Stimulated activated effector memory CD8-positive, alpha-beta T cell treated with anti-CD3 and anti-CD28 coated beads, Interleukin-12 subunit alpha, Interleukin-12 subunit beta, amount 100 ng/mL, for 72 hours (primary cell): ENCODE measurements around the gene PPP1R1C.

Experiments used
- ATAC-seq: fragments of 150-1000 bp; cut with Tn5 transposase; 2 replicates; pipeline ENCODE4 v1.10.0; 2021
- DNase-seq, 2 donors: peaks; one replicate each; pipeline ENCODE4 v3.0.0; 2021 to 2022; ENCODE audit warnings: low spot score in 2 of 2
- H3K27ac Mint-ChIP-seq: one replicate; pipeline ENCODE4 v1.8.0; 2022; ENCODE audit warnings: mild to moderate bottlenecking, mixed read lengths
- H3K36me3 Mint-ChIP-seq: one replicate; pipeline ENCODE4 v1.8.0; 2022; ENCODE audit warnings: mild to moderate bottlenecking, mixed read lengths
- H3K4me1 Mint-ChIP-seq: one replicate; pipeline ENCODE4 v1.8.0; 2022; ENCODE audit warnings: mixed read lengths
- H3K4me3 Mint-ChIP-seq: one replicate; pipeline ENCODE4 v1.8.0; 2022; ENCODE audit warnings: mild to moderate bottlenecking, mixed read lengths
- H3K9me3 Mint-ChIP-seq: one replicate; pipeline ENCODE4 v1.8.0; 2022; ENCODE audit warnings: mixed read lengths

The PPP1R1C gene

DNA sequence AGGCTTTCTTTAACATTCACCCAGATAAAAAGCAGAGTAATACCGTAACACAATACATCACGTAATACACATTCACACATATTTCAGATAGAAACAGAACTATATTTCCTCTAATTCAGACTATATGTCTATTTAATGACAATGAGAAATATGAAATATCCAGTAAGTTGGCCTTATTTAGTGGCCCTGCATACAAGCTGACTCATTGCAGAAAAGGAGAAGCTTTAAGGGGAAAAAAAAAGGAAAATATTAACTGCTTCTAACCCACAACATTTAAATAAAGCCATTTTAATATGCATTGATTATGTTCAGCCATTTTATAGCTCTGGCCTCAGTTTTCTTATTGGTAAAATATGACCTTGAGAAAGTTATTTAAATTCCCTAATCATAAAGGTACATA, 94.8 kb downstream of the PPP1R1C start:
- Mint-ChIP-seq H3K4me3 (no peak overlapping the region), H3K27ac (no peak overlapping the region), H3K36me3 (no peaks in the 10 kb centered on the region), H3K9me3 (no peaks in the 10 kb centered on the region), H3K4me1 (no peaks in the 10 kb centered on the region)
- ATAC-seq (no peak), DNase-seq (no peak)

DNA sequence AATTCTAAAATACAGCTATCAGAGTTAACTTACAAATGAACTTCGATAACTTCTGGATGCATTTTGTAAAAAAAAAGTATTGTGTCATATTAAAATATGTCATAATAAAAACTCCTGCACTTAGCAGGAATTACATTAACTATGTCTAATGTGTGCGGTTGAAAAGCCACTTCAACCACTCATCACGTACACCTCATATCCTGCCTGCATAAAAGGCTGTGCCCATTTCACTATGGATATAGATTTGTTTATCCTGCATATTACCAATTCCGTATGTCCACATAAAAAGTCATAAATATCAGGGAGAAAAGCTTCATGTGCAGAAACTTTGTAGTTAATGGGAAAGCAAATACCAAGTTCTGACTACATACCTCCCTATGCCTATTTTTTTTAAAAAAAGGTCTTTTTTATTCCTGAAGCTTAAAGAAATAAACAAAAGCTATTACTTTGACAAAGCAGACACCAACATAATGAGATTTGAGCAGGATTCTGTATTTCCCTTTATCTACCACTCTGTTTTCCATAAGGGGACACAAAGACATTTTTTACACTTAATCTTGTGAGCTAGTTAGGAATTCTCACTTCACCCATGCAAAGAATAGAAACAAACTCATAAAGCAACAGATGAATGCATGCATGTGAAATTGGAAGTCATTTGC, 96.1 kb downstream of the PPP1R1C start:
- Mint-ChIP-seq H3K4me3 (no peak overlapping the region), H3K4me1 (no peaks in the 10 kb centered on the region), H3K9me3 (no peaks in the 10 kb centered on the region), H3K36me3 (no peaks in the 10 kb centered on the region), H3K27ac (no peak overlapping the region)
- no peak for ATAC-seq
- DNase-seq, result no peak

DNA sequence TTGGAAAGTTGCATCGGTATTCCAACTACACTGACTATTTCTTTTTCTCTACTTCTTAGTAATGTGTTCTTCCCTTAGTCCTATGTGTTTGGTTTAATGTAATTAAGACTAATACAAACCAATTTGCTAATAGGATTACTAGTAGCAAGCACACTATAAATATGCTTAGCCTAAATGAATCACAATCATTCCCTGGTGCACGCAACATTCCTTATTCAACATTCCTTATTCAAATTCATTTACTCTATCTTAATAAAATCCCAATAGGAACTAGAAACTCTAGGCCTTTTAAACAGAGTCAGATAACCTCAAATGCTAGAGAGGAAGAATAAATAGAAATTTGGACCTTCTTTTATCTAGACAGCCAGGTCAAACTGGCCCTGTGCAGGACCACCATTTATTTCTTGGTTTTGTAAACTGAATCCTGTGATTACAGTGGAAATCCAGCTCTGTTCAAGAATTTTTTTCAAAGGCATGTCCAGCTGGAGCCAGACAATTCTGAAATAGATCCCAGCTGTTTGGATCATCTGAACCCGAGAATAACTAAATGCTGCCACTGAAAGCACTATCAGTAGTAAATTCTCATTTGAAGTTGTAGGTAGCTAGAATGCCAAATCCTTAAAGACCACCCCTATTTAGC, 103.1 kb downstream of the PPP1R1C start:
- Mint-ChIP-seq H3K27ac (no peak overlapping the region), H3K4me1 (no peaks in the 10 kb centered on the region), H3K36me3 (no peaks in the 10 kb centered on the region), H3K4me3 (no peak overlapping the region), H3K9me3 (peaks cover 5% of the 10 kb centered on the region)
- DNase-seq (no peak), ATAC-seq (no peak)

DNA sequence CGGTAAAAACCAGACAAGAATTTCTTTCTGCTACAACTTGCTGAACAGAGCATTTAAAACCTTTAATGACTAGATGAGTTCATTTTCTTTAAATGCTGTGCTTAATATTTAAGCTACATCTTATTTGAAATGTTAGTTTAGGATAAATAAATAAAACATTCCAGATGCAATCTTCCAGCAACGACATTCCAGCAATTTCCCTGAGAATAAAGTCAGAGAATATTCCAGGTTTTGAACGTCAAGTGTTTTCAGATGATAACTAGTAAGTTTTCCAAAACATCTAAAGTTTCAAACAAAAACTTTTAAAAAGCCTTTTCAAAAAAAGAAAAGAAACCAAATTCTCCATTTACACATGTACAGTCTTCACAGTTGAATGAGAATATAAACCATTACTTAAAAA, 104.8 kb downstream of the PPP1R1C start:
- Mint-ChIP-seq H3K9me3 (peaks cover 6% of the 10 kb centered on the region), H3K4me1 (no peaks in the 10 kb centered on the region), H3K36me3 (no peaks in the 10 kb centered on the region), H3K4me3 (no peak overlapping the region), H3K27ac (no peak overlapping the region)
- DNase-seq, result no peak
- no peak for ATAC-seq

DNA sequence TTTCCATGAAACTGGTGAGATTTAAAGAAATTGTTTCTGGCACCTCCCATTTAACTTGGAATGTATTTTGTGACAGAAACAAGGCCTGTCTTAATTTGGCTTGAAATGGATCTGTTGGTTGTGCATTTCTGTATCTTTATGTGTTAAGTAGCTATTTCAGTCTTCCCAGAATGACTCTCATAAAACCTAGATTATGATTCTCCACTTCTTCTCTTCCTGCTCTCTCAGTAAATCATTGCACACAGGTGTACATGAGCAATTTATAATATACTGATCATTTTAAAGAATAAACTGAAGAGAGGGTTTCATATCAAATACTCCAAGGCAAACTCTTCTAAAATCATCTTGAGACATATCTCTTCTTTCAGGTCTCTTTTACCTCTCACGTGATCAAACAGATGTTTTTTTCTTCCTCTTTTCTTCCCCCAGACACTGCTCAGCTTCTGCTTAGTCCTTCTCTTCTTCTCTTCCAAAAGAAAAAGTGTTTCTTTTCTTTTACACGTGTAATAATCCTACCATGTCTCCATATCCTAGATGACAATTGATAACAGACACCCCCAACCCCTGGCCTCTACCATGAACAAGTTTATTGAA, 112.0 kb downstream of the PPP1R1C start:
- H3K4me1 Mint-ChIP-seq, result no peaks in the 10 kb centered on the region
- ATAC-seq, result no peak
- H3K9me3 Mint-ChIP-seq, result peaks cover 6% of the 10 kb centered on the region
- no peak for DNase-seq
- no peaks in the 10 kb centered on the region for H3K36me3 Mint-ChIP-seq
- H3K27ac Mint-ChIP-seq, result no peak overlapping the region
- H3K4me3 Mint-ChIP-seq, result no peak overlapping the region

DNA sequence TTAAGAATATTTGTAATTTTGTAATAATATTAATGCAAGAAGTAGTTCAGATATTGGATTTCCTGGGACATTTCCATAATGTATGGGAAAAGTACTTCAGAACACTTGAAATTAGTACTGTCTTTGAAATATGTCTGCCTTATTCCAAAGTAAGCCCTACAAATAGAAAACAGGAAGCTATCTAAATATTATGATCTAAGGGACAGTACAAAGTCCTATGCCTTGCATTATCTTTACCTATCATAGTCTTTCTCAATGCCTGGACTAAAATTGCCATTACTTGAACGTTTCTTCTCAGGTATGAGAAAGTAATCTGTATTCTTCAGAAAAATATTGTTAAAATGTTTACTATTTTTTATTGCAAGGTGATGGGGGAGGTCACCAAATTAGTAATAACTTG, 113.0 kb downstream of the PPP1R1C start:
- H3K4me3 Mint-ChIP-seq, result no peak overlapping the region
- H3K9me3 Mint-ChIP-seq, result peaks cover 2% of the 10 kb centered on the region
- DNase-seq (no peak), ATAC-seq (no peak)
- no peak overlapping the region for H3K27ac Mint-ChIP-seq
- H3K4me1 Mint-ChIP-seq, result no peaks in the 10 kb centered on the region
- H3K36me3 Mint-ChIP-seq, result no peaks in the 10 kb centered on the region

DNA sequence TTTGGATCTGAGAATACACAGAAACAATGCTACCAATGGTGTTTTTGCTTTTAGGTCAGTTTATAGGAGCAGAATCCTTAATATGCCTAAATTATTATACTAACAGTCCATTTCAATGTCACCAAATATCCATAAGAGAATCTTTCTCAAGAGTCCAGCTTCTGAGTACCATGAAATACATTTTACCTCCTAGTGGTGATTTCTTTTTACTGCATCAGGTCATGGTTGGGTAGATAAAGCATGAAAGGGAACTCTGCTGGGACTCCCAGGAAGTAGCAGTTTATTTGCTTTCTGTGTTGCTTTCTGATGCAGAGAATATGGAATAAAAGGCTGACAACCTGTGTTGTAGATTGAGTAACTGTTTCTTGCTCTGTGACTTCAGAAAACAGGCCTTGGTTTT, 115.6 kb downstream of the PPP1R1C start:
- Mint-ChIP-seq H3K27ac (no peak overlapping the region), H3K9me3 (no peaks in the 10 kb centered on the region), H3K36me3 (no peaks in the 10 kb centered on the region), H3K4me3 (no peak overlapping the region), H3K4me1 (no peaks in the 10 kb centered on the region)
- ATAC-seq (no peak), DNase-seq (no peak)

DNA sequence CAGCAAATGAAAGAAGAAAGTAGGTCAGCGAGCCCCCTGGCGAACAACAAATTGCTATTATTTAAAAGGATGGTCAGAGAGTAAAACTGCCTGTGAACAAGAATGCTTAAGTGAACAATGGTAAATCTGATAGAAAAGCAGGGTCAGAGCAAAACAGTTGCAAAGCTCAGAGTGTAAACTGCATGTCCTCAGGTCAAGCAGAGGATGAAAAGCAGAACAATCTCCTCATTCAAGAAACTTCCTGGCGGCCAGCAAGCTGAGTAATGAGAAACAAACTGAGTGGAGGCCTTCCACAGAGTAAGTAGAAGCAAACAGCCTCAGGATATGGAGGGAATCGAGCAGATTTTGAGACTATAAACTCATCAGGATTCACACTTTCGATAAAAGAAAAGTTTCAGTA, 117.9 kb downstream of the PPP1R1C start:
- Mint-ChIP-seq H3K36me3 (no peaks in the 10 kb centered on the region), H3K9me3 (no peaks in the 10 kb centered on the region), H3K27ac (no peak overlapping the region), H3K4me3 (no peak overlapping the region), H3K4me1 (no peaks in the 10 kb centered on the region)
- DNase-seq (no peak), ATAC-seq (no peak)

DNA sequence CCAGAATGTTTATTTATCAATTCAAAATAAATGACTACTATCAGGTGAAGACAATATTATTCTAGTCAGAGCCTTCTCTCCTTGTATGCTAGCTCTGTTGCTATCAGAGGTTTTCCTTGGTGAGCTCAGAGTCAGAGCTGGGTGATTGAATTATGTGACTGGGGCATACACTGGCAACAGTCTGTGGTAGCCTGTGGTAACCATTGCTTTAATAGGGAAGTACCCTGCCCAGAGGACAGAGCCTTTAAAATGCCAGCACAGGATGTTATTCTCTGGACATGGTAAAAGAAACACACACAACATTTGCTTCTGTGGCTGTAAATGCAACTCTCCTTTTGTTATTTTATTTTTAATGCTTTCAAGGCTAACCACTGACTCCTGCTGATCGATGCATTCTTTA, 124.7 kb downstream of the PPP1R1C start:
- Mint-ChIP-seq H3K36me3 (no peaks in the 10 kb centered on the region), H3K4me3 (no peak overlapping the region)
- no peak for DNase-seq

DNA sequence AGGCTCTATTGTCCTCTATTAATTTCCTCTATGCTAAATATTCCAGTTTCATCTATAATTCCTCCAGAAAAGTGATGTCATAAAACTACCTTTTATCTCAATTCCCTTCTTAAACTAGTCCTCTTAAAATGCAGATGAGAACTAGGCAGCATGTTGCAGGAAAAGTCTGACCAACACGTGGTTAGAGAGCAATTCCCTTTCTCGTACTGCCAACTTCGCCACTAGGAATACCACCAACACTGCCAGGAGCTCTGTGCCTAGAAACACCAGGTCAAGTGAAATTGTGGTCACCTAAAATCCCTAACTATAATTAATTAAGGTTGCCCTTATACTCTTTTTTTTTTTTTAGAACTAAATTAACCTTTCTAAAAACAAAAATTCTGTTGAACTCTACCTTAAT, 127.7 kb downstream of the PPP1R1C start:
- no peaks in the 10 kb centered on the region for H3K4me1 Mint-ChIP-seq
- H3K27ac Mint-ChIP-seq, result no peak overlapping the region
- H3K9me3 Mint-ChIP-seq, result no peaks in the 10 kb centered on the region
- no peak for DNase-seq
- no peaks in the 10 kb centered on the region for H3K36me3 Mint-ChIP-seq
- H3K4me3 Mint-ChIP-seq, result no peak overlapping the region
- no peak for ATAC-seq

More for the DNA sequence above, 124.7 kb downstream of the PPP1R1C start:
- no peak for ATAC-seq
- no peaks in the 10 kb centered on the region for H3K9me3 Mint-ChIP-seq
- H3K4me1 Mint-ChIP-seq, result no peaks in the 10 kb centered on the region
- H3K27ac Mint-ChIP-seq, result no peak overlapping the region

DNA sequence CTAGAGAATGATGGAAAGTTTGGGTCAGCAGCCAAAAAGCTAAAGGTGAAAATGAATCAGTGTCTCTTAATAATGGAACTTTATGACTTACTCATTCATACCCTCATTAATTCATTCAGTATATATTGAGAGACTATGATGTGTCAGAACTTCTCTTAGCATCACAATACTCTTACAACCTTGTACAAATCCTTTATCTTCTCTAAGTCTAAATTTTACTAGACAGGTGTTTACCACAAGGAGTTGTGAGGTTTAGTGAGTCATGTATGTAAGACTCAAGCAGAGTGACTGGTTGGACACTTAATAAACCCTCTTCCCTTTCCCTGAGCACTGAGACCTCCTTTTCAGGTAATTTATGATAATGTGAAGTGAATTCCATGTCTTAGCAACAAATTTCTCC, 129.6 kb downstream of the PPP1R1C start:
- Mint-ChIP-seq H3K4me3 (no peak overlapping the region), H3K9me3 (no peaks in the 10 kb centered on the region), H3K4me1 (no peaks in the 10 kb centered on the region), H3K36me3 (no peaks in the 10 kb centered on the region), H3K27ac (no peak overlapping the region)
- no peak for DNase-seq
- no peak for ATAC-seq

DNA sequence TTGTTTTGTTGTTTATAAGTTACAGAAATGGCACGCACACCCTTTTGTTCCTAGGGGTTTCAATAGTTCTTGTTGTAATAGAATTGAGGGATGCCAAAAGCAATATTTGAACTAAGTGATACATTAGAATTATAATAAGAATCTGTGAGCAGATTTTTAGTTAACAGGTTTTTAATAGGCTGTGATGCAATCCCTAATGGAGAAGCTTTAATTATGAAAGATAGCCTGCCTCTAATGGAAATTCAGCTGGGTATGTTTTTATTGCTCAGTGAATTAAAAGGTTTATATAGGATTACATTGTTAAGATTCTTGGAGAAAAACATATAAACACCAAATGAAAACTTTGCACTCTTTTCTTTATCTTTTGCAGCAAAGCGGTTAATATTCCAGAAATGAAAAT, 131.1 kb downstream of the PPP1R1C start:
- DNase-seq (no peak), ATAC-seq (no peak)
- no peak overlapping the region for H3K27ac Mint-ChIP-seq
- no peaks in the 10 kb centered on the region for H3K36me3 Mint-ChIP-seq
- H3K9me3 Mint-ChIP-seq, result no peaks in the 10 kb centered on the region
- no peaks in the 10 kb centered on the region for H3K4me1 Mint-ChIP-seq
- no peak overlapping the region for H3K4me3 Mint-ChIP-seq

DNA sequence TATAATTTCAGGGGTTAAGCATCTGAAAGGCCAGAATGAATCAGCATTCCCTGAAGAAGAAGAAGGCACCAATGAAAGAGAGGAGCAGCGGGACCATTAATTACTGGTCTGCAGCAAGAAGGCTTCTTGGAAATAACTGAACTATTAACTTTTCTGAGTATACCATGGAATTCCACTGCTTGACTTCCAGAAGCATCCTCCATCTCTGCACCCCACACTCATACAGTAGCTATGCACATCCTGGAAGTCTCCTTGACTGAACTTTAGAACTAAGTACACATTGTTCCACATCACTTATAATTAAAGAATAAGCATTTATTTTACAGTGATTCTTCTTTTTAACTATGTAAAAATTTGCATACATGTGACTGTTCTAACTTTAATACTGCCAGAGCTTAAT, 131.5 kb downstream of the PPP1R1C start:
- no peaks in the 10 kb centered on the region for H3K9me3 Mint-ChIP-seq
- ATAC-seq (no peak), DNase-seq (no peak)
- no peaks in the 10 kb centered on the region for H3K36me3 Mint-ChIP-seq
- H3K4me1 Mint-ChIP-seq, result no peaks in the 10 kb centered on the region
- no peak overlapping the region for H3K4me3 Mint-ChIP-seq
- H3K27ac Mint-ChIP-seq, result no peak overlapping the region

DNA sequence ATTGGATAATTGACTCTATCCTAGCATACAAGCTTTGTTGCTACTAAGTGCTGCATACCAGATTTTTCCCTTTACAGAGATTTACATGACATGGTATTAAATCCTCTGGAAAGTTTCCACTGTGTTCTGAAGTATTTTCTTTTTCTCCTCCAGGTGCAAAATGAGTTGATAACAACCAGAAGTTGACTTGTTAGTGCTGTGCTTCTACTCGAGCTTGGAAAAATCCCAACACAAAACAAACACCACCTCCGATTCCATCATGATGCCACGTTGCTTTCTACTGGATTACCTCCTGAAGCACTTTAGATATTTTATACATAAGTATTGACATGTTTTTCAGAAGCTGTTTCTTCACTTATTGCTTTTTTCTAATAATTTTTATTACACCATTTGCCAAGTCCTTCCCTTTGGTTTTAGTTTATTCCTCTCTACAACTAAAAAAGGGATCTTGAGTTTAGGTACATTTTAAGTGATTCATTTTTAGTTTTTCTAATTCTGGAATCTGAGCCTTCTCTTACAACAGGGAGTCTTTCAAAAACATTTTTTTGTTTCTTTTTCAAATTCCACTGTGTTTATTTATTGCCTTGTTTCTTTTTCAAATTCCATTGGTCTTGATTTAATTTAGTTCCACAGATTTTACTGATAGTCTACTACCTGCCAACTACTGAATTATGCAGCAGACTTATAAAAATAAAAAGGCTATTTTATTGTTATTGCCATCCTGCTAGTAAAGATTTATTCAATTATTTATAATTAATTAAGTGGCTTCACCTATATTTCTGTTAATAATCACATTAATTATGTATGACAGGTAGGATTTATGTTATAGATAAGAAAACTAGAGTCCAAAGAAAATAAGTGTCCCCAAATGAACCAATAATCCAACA, 143.4 kb downstream of the PPP1R1C start:
- no peak for DNase-seq
- Mint-ChIP-seq H3K36me3 (no peaks in the 10 kb centered on the region), H3K27ac (no peak overlapping the region), H3K9me3 (no peaks in the 10 kb centered on the region), H3K4me3 (no peak overlapping the region), H3K4me1 (no peaks in the 10 kb centered on the region)
- no peak for ATAC-seq

DNA sequence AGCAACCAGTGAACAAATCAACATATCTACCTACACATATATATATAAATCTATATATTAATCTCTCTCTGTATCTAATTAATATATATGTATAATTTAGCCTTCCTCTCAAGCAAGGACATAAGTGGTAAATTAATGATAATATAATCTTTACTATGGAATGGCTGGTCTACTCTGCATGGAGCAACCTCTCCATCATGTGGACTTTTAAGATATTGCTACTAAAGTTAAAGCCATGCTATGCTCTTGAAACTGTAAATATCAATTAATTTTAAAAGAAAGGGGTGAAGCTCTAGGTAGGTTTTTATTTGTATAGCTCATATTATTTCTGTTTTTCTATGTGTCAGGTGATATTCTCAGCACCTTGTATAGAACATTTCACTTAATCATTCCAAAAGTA, 147.0 kb downstream of the PPP1R1C start:
- H3K27ac Mint-ChIP-seq, result no peak overlapping the region
- H3K4me1 Mint-ChIP-seq, result no peaks in the 10 kb centered on the region
- DNase-seq (no peak), ATAC-seq (no peak)
- no peaks in the 10 kb centered on the region for H3K9me3 Mint-ChIP-seq
- no peak overlapping the region for H3K4me3 Mint-ChIP-seq
- H3K36me3 Mint-ChIP-seq, result no peaks in the 10 kb centered on the region
